NCI-H2227 (cell line): ENCODE data around the gene SLC43A2.

Source experiments
- DNase-seq: peaks from one replicate; lab custom pipeline; 2025; ENCODE audit not compliant: unreplicated experiment; lab: John Stamatoyannopoulos, UW

The SLC43A2 gene

DNA sequence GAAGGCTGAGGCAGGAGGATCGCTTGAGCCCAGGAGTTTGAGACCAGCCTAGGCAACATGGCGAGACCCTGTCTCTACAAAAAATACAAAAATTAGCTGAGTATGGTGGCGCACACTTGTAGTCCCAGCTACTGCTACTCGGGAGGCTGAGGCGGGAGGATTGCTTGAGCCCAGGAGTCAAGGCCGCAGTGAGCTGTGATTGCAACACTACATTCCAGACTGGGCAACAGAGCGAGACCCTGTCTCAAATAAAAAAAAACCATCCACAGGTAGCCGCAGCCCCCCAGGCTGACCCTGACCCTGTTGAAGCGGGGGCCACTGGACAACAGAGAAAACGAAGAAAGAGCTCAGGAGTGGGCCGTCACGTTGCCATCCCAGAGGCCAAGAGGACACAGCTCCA, 4.0 kb downstream of the SLC43A2 start:
- DNase-seq, result no peak

DNA sequence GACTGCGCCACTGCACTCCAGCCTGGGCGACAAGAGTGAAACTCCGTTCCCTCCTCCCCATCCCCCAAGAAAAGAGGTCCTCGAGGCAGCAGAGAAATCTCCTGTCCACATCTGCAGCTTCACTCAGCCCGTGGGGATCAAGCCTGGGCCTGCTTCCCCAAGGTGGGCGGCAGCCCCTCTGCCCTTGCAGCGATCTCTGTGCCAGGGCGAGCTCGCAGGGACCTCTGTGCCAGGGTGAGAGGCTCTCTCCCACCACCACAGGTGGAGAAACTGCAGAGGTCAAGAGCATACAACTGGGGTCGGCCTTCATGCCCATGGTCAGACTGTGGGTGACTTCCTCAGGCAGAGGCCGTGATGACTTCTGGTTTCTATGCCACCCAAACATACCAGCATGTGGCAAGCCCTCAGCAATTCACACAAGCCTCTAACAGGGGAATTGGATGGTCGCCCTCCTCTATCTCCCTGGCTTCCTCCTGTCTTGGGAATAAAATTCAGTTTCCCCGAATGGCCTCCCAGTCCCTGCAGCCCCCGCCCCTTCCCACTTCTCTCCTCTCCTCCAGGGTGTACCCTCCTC, 5.5 kb downstream of the SLC43A2 start:
- no peak for DNase-seq

- DNase-seq, result no peak
Measured at GRCh38 chr17:1621273-1621954, 7.2 kb downstream of the SLC43A2 start.

GRCh38 chr17:1620486-1620885, 8.1 kb downstream of the SLC43A2 start:
- no peak for DNase-seq

DNA sequence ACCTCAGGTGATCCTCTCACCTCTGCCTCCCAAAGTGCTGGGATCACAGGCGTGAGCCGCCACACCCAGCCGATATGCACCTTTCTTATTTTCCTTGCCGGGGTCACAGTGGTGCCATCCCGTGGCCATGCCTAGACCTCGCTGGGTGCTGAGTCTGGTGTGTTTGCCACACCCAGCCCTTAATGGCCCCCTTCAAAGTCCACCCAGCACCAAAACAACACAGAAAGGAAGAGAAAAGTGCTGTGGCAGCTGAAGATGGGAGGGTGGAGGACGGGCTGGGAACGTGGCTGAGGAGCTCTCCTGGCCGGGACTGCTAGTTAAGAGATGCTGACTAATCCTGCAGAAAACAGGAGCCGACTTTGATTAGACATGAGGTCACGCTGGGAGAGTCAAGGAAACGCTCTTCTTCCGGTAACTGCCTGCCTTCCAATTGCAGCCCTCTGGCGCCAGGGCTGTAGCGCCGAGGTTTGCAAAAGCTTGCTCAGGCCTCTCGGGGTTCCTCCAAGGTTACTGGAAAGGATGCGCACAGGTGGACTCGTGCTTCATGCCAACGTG, 10.9 kb downstream of the SLC43A2 start:
- DNase-seq, result peak; percentile 44

GRCh38 chr17:1616101-1616500, 12.5 kb downstream of the SLC43A2 start:
- no peak for DNase-seq

GRCh38 chr17:1612400-1612799, 16.2 kb downstream of the SLC43A2 start:
- DNase-seq, result no peak

GRCh38 chr17:1611715-1612114, 16.9 kb downstream of the SLC43A2 start:
- no peak for DNase-seq

DNA sequence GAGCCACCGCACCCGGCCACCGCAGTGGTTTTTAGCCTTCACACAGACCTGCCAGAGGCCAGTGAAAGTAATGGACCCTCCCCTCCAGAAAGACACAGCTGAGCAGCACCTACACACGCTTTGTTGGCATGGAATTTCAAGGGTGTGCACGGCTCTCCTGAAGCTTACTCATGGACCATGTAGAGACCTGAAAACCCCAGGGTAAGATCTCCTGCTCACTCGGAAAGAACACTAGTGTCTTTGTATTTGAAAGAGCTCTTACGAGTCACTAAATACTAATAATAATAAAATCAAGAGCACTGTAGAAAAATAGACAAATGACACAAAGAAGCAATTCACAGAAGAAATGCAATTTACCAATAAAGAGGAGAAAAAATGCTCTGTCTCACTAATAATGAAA, 20.0 kb downstream of the SLC43A2 start:
- no peak for DNase-seq

GRCh38 chr17:1607971-1608320, 20.7 kb downstream of the SLC43A2 start:
- DNase-seq, result no peak

GRCh38 chr17:1606352-1606985, 22.2 kb downstream of the SLC43A2 start:
- DNase-seq, result no peak

GRCh38 chr17:1605681-1606351, 22.8 kb downstream of the SLC43A2 start:
- no peak for DNase-seq

DNA sequence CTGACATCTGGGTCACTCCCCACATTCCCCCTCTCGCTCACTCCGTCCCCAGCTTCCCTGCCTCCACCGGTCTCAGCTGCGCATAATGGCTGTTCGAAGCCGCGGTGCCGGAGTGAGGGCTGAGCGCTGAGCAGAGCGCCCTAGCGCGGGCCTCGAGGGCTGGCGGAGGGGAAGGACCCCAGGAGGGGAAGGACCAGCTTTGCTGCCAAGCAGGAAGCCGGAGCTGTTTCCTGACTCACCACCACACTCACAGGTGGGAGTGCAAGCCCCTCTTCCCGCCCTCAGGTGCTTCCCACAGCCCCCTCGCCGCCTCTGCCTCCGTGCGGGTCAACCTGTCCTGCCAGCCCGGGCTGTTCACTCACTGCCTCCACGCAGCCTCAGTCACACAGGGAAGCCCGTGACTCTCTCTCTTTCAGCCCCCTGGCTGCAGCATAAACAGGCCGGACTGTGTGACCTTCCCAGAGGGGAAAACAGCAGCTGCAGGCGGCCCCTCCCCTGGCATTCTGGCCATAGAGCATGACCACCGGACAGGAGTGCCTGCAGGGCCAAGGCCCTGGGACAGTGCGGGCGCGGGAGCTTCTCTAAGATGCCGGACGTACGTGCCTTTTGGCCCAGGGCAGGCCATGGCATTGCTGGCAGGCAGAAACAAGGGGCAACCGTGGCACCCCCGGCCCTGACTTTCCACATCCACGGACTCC, 23.7 kb downstream of the SLC43A2 start:
- DNase-seq, result peak; percentile 8

DNA sequence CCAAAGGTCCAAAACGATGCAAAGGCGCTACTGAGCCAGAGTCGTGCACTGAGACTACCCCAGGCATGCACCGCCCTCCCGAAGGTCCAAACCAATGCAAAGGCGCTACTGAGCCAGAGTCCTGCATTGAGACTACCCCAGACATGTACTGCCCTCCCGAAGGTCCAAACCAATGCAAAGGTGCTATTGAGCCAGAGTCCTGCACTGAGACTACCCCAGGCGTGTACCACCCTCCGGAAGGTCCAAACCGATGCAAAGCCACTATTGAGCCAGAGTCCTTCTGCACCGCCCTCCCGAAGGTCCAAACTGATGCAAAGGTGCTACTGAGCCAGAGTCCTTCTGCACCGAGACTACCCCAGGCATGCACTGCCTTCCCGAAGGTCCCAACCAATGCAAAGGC, 27.1 kb downstream of the SLC43A2 start:
- no peak for DNase-seq

- DNase-seq, result no peak
Measured at GRCh38 chr17:1598399-1599095, 30.1 kb downstream of the SLC43A2 start.

GRCh38 chr17:1597861-1598342, 30.7 kb downstream of the SLC43A2 start:
- no peak for DNase-seq

DNA sequence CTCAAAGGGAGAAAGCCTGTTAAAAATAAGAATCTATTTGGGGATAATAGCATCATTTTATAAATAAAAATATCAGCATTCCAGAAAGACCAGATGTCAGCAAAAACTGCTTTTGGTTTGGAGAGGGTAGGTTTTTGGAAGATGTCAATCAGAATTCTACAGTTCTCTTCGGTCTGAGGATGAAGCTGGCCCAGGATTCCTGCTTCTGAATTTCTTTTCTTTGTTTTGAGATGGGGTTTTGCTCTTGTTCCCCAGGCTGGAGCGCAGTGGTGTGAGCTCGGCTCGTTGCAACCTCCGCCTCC, 35.1 kb downstream of the SLC43A2 start:
- no peak for DNase-seq

- no peak for DNase-seq
Measured at GRCh38 chr17:1592751-1593629, 35.6 kb downstream of the SLC43A2 start.

DNA sequence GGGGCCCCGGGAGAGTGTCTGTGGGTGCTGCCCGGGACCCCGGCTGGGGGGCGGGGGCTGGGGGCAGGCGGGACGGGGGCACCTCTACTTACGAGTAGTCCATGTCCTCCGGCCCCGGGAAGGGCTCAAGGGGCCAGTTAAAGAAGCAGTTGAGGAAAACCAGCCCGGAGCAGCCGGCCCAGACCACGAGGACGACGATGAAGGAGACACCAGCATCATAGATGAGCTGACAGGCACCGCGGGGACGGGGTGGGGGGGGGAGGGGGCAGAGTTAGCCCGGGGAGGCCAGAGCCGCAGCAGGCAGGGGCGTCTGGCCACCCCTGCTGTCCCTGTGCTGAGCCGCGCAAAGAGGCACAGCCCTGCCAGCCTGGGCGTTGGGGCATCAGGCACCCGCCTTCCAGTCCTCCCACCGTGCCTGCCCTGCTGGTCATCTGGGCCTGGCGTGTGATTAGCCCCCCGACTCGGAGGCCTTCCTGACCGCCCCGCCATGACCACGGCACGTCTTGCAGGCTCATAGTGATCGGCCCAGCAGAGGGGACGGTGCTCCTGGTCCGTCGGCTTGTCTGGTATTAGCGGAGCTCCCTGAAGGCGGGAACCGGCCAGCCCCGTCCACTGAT, 37.1 kb downstream of the SLC43A2 start:
- DNase-seq, result no peak
